ENCODE data around the gene FBXL19.
A peak's percentile ranks its signal among the peaks of the same experiment; 100 is the strongest.

Gene FBXL19

GRCh38 chr16:30980023-30980371 is 56.6 kb downstream of the FBXL19 start:
- Histone ChIP-seq H3K9me3 (ENCODE audit: insufficient read depth, low read depth, low read length) (no peaks in the 10 kb centered on the region), H3K9ac (ENCODE audit: low read depth, low read length) (no peak overlapping the region), H3K36me3 (ENCODE audit: insufficient read depth, low read depth, low read length) (peaks cover 90% of the 10 kb centered on the region), H3K4me3 (ENCODE audit: low read length) (no peak overlapping the region), H3K4me1 (ENCODE audit: insufficient read depth, low read length) (no peaks in the 10 kb centered on the region), H3K27me3 (ENCODE audit: insufficient read depth, low read length) (no peaks in the 10 kb centered on the region), H3K27ac (ENCODE audit: low read length) (no peak overlapping the region)

- no peak overlapping the region for H3K4me3 ChIP-seq (ENCODE audit: low read length)
- no peaks in the 10 kb centered on the region; the same call in 1 of the 2 replicates for H3K4me1 ChIP-seq (ENCODE audit: insufficient read depth, low read length)
- no peaks in the 10 kb centered on the region for H3K9me3 ChIP-seq (ENCODE audit: insufficient read depth, low read depth, low read length)
- no peaks in the 10 kb centered on the region for H3K27me3 ChIP-seq (ENCODE audit: insufficient read depth, low read length)
- peaks cover 86% of the 10 kb centered on the region for H3K36me3 ChIP-seq (ENCODE audit: insufficient read depth, low read depth, low read length)
- H3K27ac ChIP-seq (ENCODE audit: low read length) = no peak overlapping the region
- H3K9ac ChIP-seq (ENCODE audit: low read depth, low read length) = no peak overlapping the region
Observed at GRCh38 chr16:30980434-30980833, 57.1 kb downstream of the FBXL19 start.

- Histone ChIP-seq H3K4me1 (ENCODE audit: insufficient read depth, low read length) (no peaks in the 10 kb centered on the region; the same call in 1 of the 2 replicates), H3K4me3 (ENCODE audit: low read length) (no peak overlapping the region), H3K9ac (ENCODE audit: low read depth, low read length) (no peak overlapping the region), H3K27ac (ENCODE audit: low read length) (no peak overlapping the region), H3K9me3 (ENCODE audit: insufficient read depth, low read depth, low read length) (no peaks in the 10 kb centered on the region), H3K27me3 (ENCODE audit: insufficient read depth, low read length) (no peaks in the 10 kb centered on the region), H3K36me3 (ENCODE audit: insufficient read depth, low read depth, low read length) (peaks cover 80% of the 10 kb centered on the region)
Observed at GRCh38 chr16:30980959-30981358, 57.6 kb downstream of the FBXL19 start.

- peaks cover 63% of the 10 kb centered on the region for H3K36me3 ChIP-seq (ENCODE audit: insufficient read depth, low read depth, low read length)
- H3K9ac ChIP-seq (ENCODE audit: low read depth, low read length) = no peak overlapping the region
- H3K4me3 ChIP-seq (ENCODE audit: low read length) = no peak overlapping the region
- no peak overlapping the region for H3K27ac ChIP-seq (ENCODE audit: low read length)
- H3K9me3 ChIP-seq (ENCODE audit: insufficient read depth, low read depth, low read length) = no peaks in the 10 kb centered on the region
- H3K27me3 ChIP-seq (ENCODE audit: insufficient read depth, low read length) = no peaks in the 10 kb centered on the region
- H3K4me1 ChIP-seq (ENCODE audit: insufficient read depth, low read length) = no peaks in the 10 kb centered on the region; the same call in 1 of the 2 replicates
Observed at GRCh38 chr16:30982548-30983288, 59.3 kb downstream of the FBXL19 start.

GRCh38 chr16:30983289-30983889 is 60.0 kb downstream of the FBXL19 start:
- H3K9me3 ChIP-seq (ENCODE audit: insufficient read depth, low read depth, low read length) = no peaks in the 10 kb centered on the region
- H3K27ac ChIP-seq (ENCODE audit: low read length) = no peak overlapping the region
- H3K4me1 ChIP-seq (ENCODE audit: insufficient read depth, low read length) = no peaks in the 10 kb centered on the region; the same call in 1 of the 2 replicates
- H3K9ac ChIP-seq (ENCODE audit: low read depth, low read length) = no peak overlapping the region
- no peak overlapping the region for H3K4me3 ChIP-seq (ENCODE audit: low read length)
- no peaks in the 10 kb centered on the region for H3K27me3 ChIP-seq (ENCODE audit: insufficient read depth, low read length)
- H3K36me3 ChIP-seq (ENCODE audit: insufficient read depth, low read depth, low read length) = peaks cover 58% of the 10 kb centered on the region

- H3K27me3 ChIP-seq (ENCODE audit: insufficient read depth, low read length) = no peaks in the 10 kb centered on the region
- no peak overlapping the region for H3K9ac ChIP-seq (ENCODE audit: low read depth, low read length)
- no peak overlapping the region for H3K4me3 ChIP-seq (ENCODE audit: low read length)
- H3K36me3 ChIP-seq (ENCODE audit: insufficient read depth, low read depth, low read length) = peaks cover 53% of the 10 kb centered on the region
- H3K27ac ChIP-seq (ENCODE audit: low read length) = no peak overlapping the region
- no peaks in the 10 kb centered on the region; the same call in 1 of the 2 replicates for H3K4me1 ChIP-seq (ENCODE audit: insufficient read depth, low read length)
- no peaks in the 10 kb centered on the region for H3K9me3 ChIP-seq (ENCODE audit: insufficient read depth, low read depth, low read length)
Observed at GRCh38 chr16:30983898-30984610, 60.7 kb downstream of the FBXL19 start.

GRCh38 chr16:30984669-30985400 is 61.5 kb downstream of the FBXL19 start, which contains the start of gene HSD3B7:
HSD3B7 (plus strand) TSS chr16:30985207; CDS start chr16:30985659, 452 bp downstream.
- Histone ChIP-seq H3K36me3 (ENCODE audit: insufficient read depth, low read depth, low read length) (peaks cover 47% of the 10 kb centered on the region), H3K4me1 (ENCODE audit: insufficient read depth, low read length) (no peaks in the 10 kb centered on the region; the same call in 1 of the 2 replicates), H3K9me3 (ENCODE audit: insufficient read depth, low read depth, low read length) (no peaks in the 10 kb centered on the region), H3K9ac (ENCODE audit: low read depth, low read length) (peak within 1 kb of the TSS; percentile 46; the same call in 1 of the 2 replicates), H3K27ac (ENCODE audit: low read length) (no peak within 1 kb of the TSS), H3K4me3 (ENCODE audit: low read length) (peak within 1 kb of the TSS; percentile 54; the same call in 1 of the 2 replicates), H3K27me3 (ENCODE audit: insufficient read depth, low read length) (no peaks in the 10 kb centered on the region)

GRCh38 chr16:30985401-30986128 is 62.2 kb downstream of the FBXL19 start:
- peak overlapping the region; percentile 46; the same call in 1 of the 2 replicates for H3K9ac ChIP-seq (ENCODE audit: low read depth, low read length)

GRCh38 chr16:30986129-30986991 is 63.0 kb downstream of the FBXL19 start:
- Histone ChIP-seq H3K9me3 (ENCODE audit: insufficient read depth, low read depth, low read length) (no peaks in the 10 kb centered on the region), H3K36me3 (ENCODE audit: insufficient read depth, low read depth, low read length) (peaks cover 32% of the 10 kb centered on the region), H3K27ac (ENCODE audit: low read length) (no peak overlapping the region)

More at GRCh38 chr16:30985401-30986128, 62.2 kb downstream of the FBXL19 start:
- Histone ChIP-seq H3K4me1 (ENCODE audit: insufficient read depth, low read length) (no peaks in the 10 kb centered on the region; the same call in 1 of the 2 replicates), H3K27me3 (ENCODE audit: insufficient read depth, low read length) (no peaks in the 10 kb centered on the region), H3K4me3 (ENCODE audit: low read length) (peak overlapping the region; percentile 54; the same call in 1 of the 2 replicates), H3K36me3 (ENCODE audit: insufficient read depth, low read depth, low read length) (peaks cover 40% of the 10 kb centered on the region), H3K27ac (ENCODE audit: low read length) (no peak overlapping the region), H3K9me3 (ENCODE audit: insufficient read depth, low read depth, low read length) (no peaks in the 10 kb centered on the region)

GRCh38 chr16:30987581-30988190 is 64.3 kb downstream of the FBXL19 start:
- no peaks in the 10 kb centered on the region for H3K27me3 ChIP-seq (ENCODE audit: insufficient read depth, low read length)
- peaks cover 22% of the 10 kb centered on the region for H3K36me3 ChIP-seq (ENCODE audit: insufficient read depth, low read depth, low read length)
- H3K9me3 ChIP-seq (ENCODE audit: insufficient read depth, low read depth, low read length) = no peaks in the 10 kb centered on the region
- H3K27ac ChIP-seq (ENCODE audit: low read length) = no peak overlapping the region
- no peaks in the 10 kb centered on the region; the same call in 1 of the 2 replicates for H3K4me1 ChIP-seq (ENCODE audit: insufficient read depth, low read length)
- no peak overlapping the region for H3K9ac ChIP-seq (ENCODE audit: low read depth, low read length)
- no peak overlapping the region for H3K4me3 ChIP-seq (ENCODE audit: low read length)

More at GRCh38 chr16:30986129-30986991, 63.0 kb downstream of the FBXL19 start:
- H3K27me3 ChIP-seq (ENCODE audit: insufficient read depth, low read length) = no peaks in the 10 kb centered on the region
- no peaks in the 10 kb centered on the region; the same call in 1 of the 2 replicates for H3K4me1 ChIP-seq (ENCODE audit: insufficient read depth, low read length)
- H3K9ac ChIP-seq (ENCODE audit: low read depth, low read length) = no peak overlapping the region
- no peak overlapping the region for H3K4me3 ChIP-seq (ENCODE audit: low read length)

Measured in iPS-20b (cell line).